T-helper 17 cell (primary cell): ENCODE results near the gene MED10. TPM values are rescaled to one million over a fixed set of nuclear protein-coding genes. Genes with fewer than 3 reads are reported as not detected.

Experiments used
- ATAC-seq: fragments of 150-1000 bp; cut with Tn5 transposase; 2 replicates; pipeline ENCODE4 v1.10.0; 2021; ENCODE audit warnings: mild to moderate bottlenecking, moderate library complexity
- DNase-seq, 3 donors: peaks; one replicate each; pipeline versions ENCODE4 v3.0.0 to v3.0.0-alpha.2; 2020 to 2021
- H3K9me3 ChIP-seq: one replicate; pipeline ENCODE4 v1.7.0; 2013; ENCODE audit warnings: low read length, mild to moderate bottlenecking; ENCODE audit not compliant: control insufficient read depth, poor library complexity, severe bottlenecking
- H3K27ac Mint-ChIP-seq: one replicate; pipeline ENCODE4 v1.8.0; 2022; ENCODE audit warnings: mild to moderate bottlenecking, moderate library complexity, mixed read lengths
- H3K27me3 Mint-ChIP-seq: one replicate; pipeline ENCODE4 v1.8.0; 2022; ENCODE audit warnings: mixed read lengths
- H3K36me3 Mint-ChIP-seq: one replicate; pipeline ENCODE4 v1.8.0; 2022; ENCODE audit warnings: low read depth, mixed read lengths
- H3K4me1 Mint-ChIP-seq: one replicate; pipeline ENCODE4 v1.8.0; 2022; ENCODE audit warnings: mild to moderate bottlenecking, mixed read lengths
- H3K4me3 Mint-ChIP-seq: one replicate; pipeline ENCODE4 v1.8.0; 2022; ENCODE audit warnings: mild to moderate bottlenecking, moderate library complexity, mixed read lengths
- total RNA-seq, 4 donors: library from RNA in 2 of 4; stranded (reverse) in 2 of 4; gene quantifications; one replicate each; pipeline ENCODE4 v1.2.3 and lab custom pipeline; 2022 to 2026

Gene MED10
- total RNA-seq, 2 donors from 2014 or later: 70.5 to 78.7 TPM

- H3K4me1 Mint-ChIP-seq: peaks cover 12% of the 10 kb centered on the region
- H3K27me3 Mint-ChIP-seq: no peaks in the 10 kb centered on the region
- DNase-seq (no peak), ATAC-seq (no peak)
- peaks cover 7% of the 10 kb centered on the region for H3K36me3 Mint-ChIP-seq
- no peak overlapping the region for H3K4me3 Mint-ChIP-seq
- H3K9me3 ChIP-seq: no peaks in the 10 kb centered on the region
- H3K27ac Mint-ChIP-seq: no peak overlapping the region
Observed at GRCh38 chr5:6347165-6347564, 31.2 kb downstream of the MED10 start.

GRCh38 chr5:6344593-6344989 lies 33.8 kb downstream of the MED10 start:
- Mint-ChIP-seq H3K4me1 (peaks cover 2% of the 10 kb centered on the region), H3K27me3 (no peaks in the 10 kb centered on the region), H3K27ac (no peak overlapping the region), H3K4me3 (no peak overlapping the region), H3K36me3 (peaks cover 3% of the 10 kb centered on the region)
- no peak for ATAC-seq
- no peaks in the 10 kb centered on the region for H3K9me3 ChIP-seq
- no peak for DNase-seq

GRCh38 chr5:6343951-6344592 lies 34.3 kb downstream of the MED10 start:
- no peak overlapping the region for H3K4me3 Mint-ChIP-seq
- no peaks in the 10 kb centered on the region for H3K9me3 ChIP-seq
- no peak overlapping the region for H3K27ac Mint-ChIP-seq
- DNase-seq (no peak), ATAC-seq (no peak)
- H3K36me3 Mint-ChIP-seq: peaks cover 3% of the 10 kb centered on the region
- H3K4me1 Mint-ChIP-seq: peaks cover 2% of the 10 kb centered on the region
- no peaks in the 10 kb centered on the region for H3K27me3 Mint-ChIP-seq

- H3K36me3 Mint-ChIP-seq: peaks cover 5% of the 10 kb centered on the region
- no peaks in the 10 kb centered on the region for H3K9me3 ChIP-seq
- no peak for ATAC-seq
- no peak for DNase-seq
- no peak overlapping the region for H3K27ac Mint-ChIP-seq
- no peaks in the 10 kb centered on the region for H3K27me3 Mint-ChIP-seq
- H3K4me1 Mint-ChIP-seq: peaks cover 2% of the 10 kb centered on the region
- no peak overlapping the region for H3K4me3 Mint-ChIP-seq
Observed at GRCh38 chr5:6342689-6343315, 35.5 kb downstream of the MED10 start.

GRCh38 chr5:6340100-6340499 lies 38.2 kb downstream of the MED10 start:
- ATAC-seq (no peak), DNase-seq (no peak)
- H3K4me3 Mint-ChIP-seq: no peak overlapping the region
- no peaks in the 10 kb centered on the region for H3K27me3 Mint-ChIP-seq
- no peaks in the 10 kb centered on the region for H3K9me3 ChIP-seq
- peaks cover 6% of the 10 kb centered on the region for H3K36me3 Mint-ChIP-seq
- H3K4me1 Mint-ChIP-seq: peaks cover 2% of the 10 kb centered on the region
- no peak overlapping the region for H3K27ac Mint-ChIP-seq

- no peaks in the 10 kb centered on the region for H3K4me1 Mint-ChIP-seq
- no peaks in the 10 kb centered on the region for H3K9me3 ChIP-seq
- DNase-seq (no peak), ATAC-seq (no peak)
- no peak overlapping the region for H3K4me3 Mint-ChIP-seq
- peaks cover 6% of the 10 kb centered on the region for H3K36me3 Mint-ChIP-seq
- H3K27me3 Mint-ChIP-seq: no peaks in the 10 kb centered on the region
- no peak overlapping the region for H3K27ac Mint-ChIP-seq
Observed at GRCh38 chr5:6338871-6339270, 39.5 kb downstream of the MED10 start.

GRCh38 chr5:6338135-6338534 lies 40.2 kb downstream of the MED10 start:
- Mint-ChIP-seq H3K4me1 (no peaks in the 10 kb centered on the region), H3K36me3 (peaks cover 8% of the 10 kb centered on the region), H3K27ac (peak overlapping the region; percentile 14), H3K4me3 (no peak overlapping the region), H3K27me3 (no peaks in the 10 kb centered on the region)
- no peaks in the 10 kb centered on the region for H3K9me3 ChIP-seq
- DNase-seq (no peak), ATAC-seq (no peak)

- no peak for ATAC-seq
- Mint-ChIP-seq H3K27me3 (no peaks in the 10 kb centered on the region), H3K4me1 (no peaks in the 10 kb centered on the region), H3K36me3 (peaks cover 8% of the 10 kb centered on the region), H3K4me3 (no peak overlapping the region), H3K27ac (no peak overlapping the region)
- no peaks in the 10 kb centered on the region for H3K9me3 ChIP-seq
- DNase-seq: no peak
Observed at GRCh38 chr5:6333182-6333905, 45.0 kb downstream of the MED10 start.

- no peak for ATAC-seq
- peaks cover 2% of the 10 kb centered on the region for H3K36me3 Mint-ChIP-seq
- no peaks in the 10 kb centered on the region for H3K4me1 Mint-ChIP-seq
- no peaks in the 10 kb centered on the region for H3K27me3 Mint-ChIP-seq
- H3K9me3 ChIP-seq: no peaks in the 10 kb centered on the region
- DNase-seq: no peak
- no peak overlapping the region for H3K4me3 Mint-ChIP-seq
- no peak overlapping the region for H3K27ac Mint-ChIP-seq
Observed at GRCh38 chr5:6328173-6328572, 50.2 kb downstream of the MED10 start.

- H3K27ac Mint-ChIP-seq: no peak overlapping the region
Observed at GRCh38 chr5:6326776-6327175, 51.6 kb downstream of the MED10 start.

GRCh38 chr5:6322163-6322713 lies 56.1 kb downstream of the MED10 start:
- H3K9me3 ChIP-seq: no peaks in the 10 kb centered on the region
- DNase-seq (no peak), ATAC-seq (no peak)
- Mint-ChIP-seq H3K4me1 (no peaks in the 10 kb centered on the region), H3K4me3 (no peak overlapping the region), H3K36me3 (peaks cover 5% of the 10 kb centered on the region), H3K27me3 (no peaks in the 10 kb centered on the region), H3K27ac (no peak overlapping the region)

More at GRCh38 chr5:6326776-6327175, 51.6 kb downstream of the MED10 start:
- no peak for DNase-seq
- H3K9me3 ChIP-seq: no peaks in the 10 kb centered on the region
- Mint-ChIP-seq H3K27me3 (no peaks in the 10 kb centered on the region), H3K36me3 (peaks cover 2% of the 10 kb centered on the region), H3K4me3 (no peak overlapping the region), H3K4me1 (no peaks in the 10 kb centered on the region)
- no peak for ATAC-seq
